Stomach (tissue), 4 donors: ENCODE data around the gene APOM.

Source experiments
- CTCF ChIP-seq, 7 experiments: fragments of 450-650 bp in 4 of 7; fragments of 200-600 bp in 3 of 7; sonication (generic) in 3 of 7; IDR thresholded peaks; one replicate each; pipeline ENCODE4 v1.5.1; 2016 to 2019; ENCODE audit warnings: antibody characterized with exemption in 7 of 7, control low read depth in 2 of 7, mild to moderate bottlenecking in 1 of 7
- POLR2A ChIP-seq, 4 donors: fragments of 450-650 bp; IDR thresholded peaks; one replicate each; pipeline ENCODE4 v1.6.1; 2016; ENCODE audit warnings: antibody characterized with exemption in 4 of 4, control low read depth in 2 of 4, mild to moderate bottlenecking in 1 of 4, moderate library complexity in 1 of 4
- POLR2AphosphoS5 ChIP-seq, 3 donors: sonication (generic); formaldehyde crosslinking; IDR thresholded peaks; one replicate each; pipeline ENCODE4 v1.6.1; 2016; ENCODE audit warnings: antibody characterized with exemption in 3 of 3

- peak in 2 of 7 experiments; percentile 11 to 24 for TF ChIP-seq CTCF (IDR thresholded peaks at IDR 0.05)
- peak in 2 of 4 donors; percentile 92 to 94 for TF ChIP-seq POLR2A (IDR thresholded peaks at IDR 0.05)
- TF ChIP-seq POLR2AphosphoS5 (IDR thresholded peaks at IDR 0.05), result peak; percentile 96 to 98 (median 98)
Measured at GRCh38 chr6:31702819-31703716, 47.4 kb downstream of the APOM start, which contains the start of gene ABHD16A.
